Measurements from ENCODE around the gene LYSMD2.

- no peak for TF ChIP-seq GATA3 (IDR thresholded peaks at IDR 0.05; ENCODE audit: low read depth, low read length)
- TF ChIP-seq GATA2 (IDR thresholded peaks at IDR 0.05; ENCODE audit: low read depth, low read length): no peak
Measured at GRCh38 chr15:51677021-51677420, 60.4 kb downstream of the LYSMD2 start.

Data from SH-SY5Y (cell line).